HEK293T (cell line): ENCODE results near the gene FKBP5.

Experiments
- CTCF ChIA-PET: fragments of 350-600 bp; formaldehyde crosslinking; extraction: SDS; loops from one replicate; lab custom pipeline; 2021; ENCODE audit warnings: antibody characterized with exemption, inconsistent platforms; lab: Yijun Ruan, JAX
- POLR2A ChIA-PET: fragments of 350-600 bp; formaldehyde crosslinking; extraction: SDS; loops from one replicate; lab custom pipeline; 2020; ENCODE audit warnings: antibody characterized with exemption, inconsistent platforms; lab: Yijun Ruan, JAX
- DNase-seq: peaks from one replicate; pipeline ENCODE4 v3.0.0; 2012; ENCODE audit warnings: mixed read lengths; ENCODE audit errors: extremely low spot score
- ARNT ChIP-seq: fragments of 450-650 bp; IDR thresholded peaks from 2 replicates; pipeline ENCODE4 v1.6.1; 2017; ENCODE audit warnings: mild to moderate bottlenecking
- BHLHE40 ChIP-seq: fragments of 450-650 bp; IDR thresholded peaks from 2 replicates; pipeline ENCODE4 v1.6.1; 2016; ENCODE audit warnings: mild to moderate bottlenecking, moderate library complexity, borderline replicate concordance
- CTBP1 ChIP-seq: fragments of 450-650 bp; IDR thresholded peaks from 2 replicates; pipeline ENCODE4 v1.6.1; 2016; ENCODE audit warnings: borderline replicate concordance
- ELF4 ChIP-seq: fragments of 450-650 bp; IDR thresholded peaks from 2 replicates; pipeline ENCODE4 v1.6.1; 2017; ENCODE audit warnings: antibody characterized with exemption
- FOXA1 ChIP-seq: fragments of 450-650 bp; IDR thresholded peaks from 2 replicates; pipeline ENCODE4 v1.6.1; 2016; ENCODE audit warnings: mild to moderate bottlenecking
- FOXK2 ChIP-seq: fragments of 450-650 bp; IDR thresholded peaks from 2 replicates; pipeline ENCODE4 v1.6.1; 2016; ENCODE audit warnings: mild to moderate bottlenecking
- FOXM1 ChIP-seq: fragments of 450-650 bp; IDR thresholded peaks from 2 replicates; pipeline ENCODE4 v1.6.1; 2017; ENCODE audit warnings: mild to moderate bottlenecking, borderline replicate concordance
- HDGF ChIP-seq: fragments of 450-650 bp; IDR thresholded peaks from 2 replicates; pipeline ENCODE4 v1.6.1; 2017; ENCODE audit warnings: antibody characterized with exemption, borderline replicate concordance
- L3MBTL2 ChIP-seq: fragments of 450-650 bp; conservative IDR thresholded peaks from 2 replicates; pipeline ENCODE4 v1.6.1; 2016; ENCODE audit warnings: mild to moderate bottlenecking
- LEF1 ChIP-seq: fragments of 450-650 bp; IDR thresholded peaks from 2 replicates; pipeline ENCODE4 v1.6.1; 2017; ENCODE audit warnings: mild to moderate bottlenecking, borderline replicate concordance
- NFRKB ChIP-seq: fragments of 450-650 bp; IDR thresholded peaks from 2 replicates; pipeline ENCODE4 v1.6.1; 2016; ENCODE audit warnings: mild to moderate bottlenecking, moderate library complexity
- PKNOX1 ChIP-seq: fragments of 450-650 bp; IDR thresholded peaks from 2 replicates; pipeline ENCODE4 v1.6.1; 2016
- SP1 ChIP-seq: fragments of 450-650 bp; IDR thresholded peaks from 2 replicates; pipeline ENCODE4 v1.6.1; 2017
- SUZ12 ChIP-seq: fragments of 450-650 bp; IDR thresholded peaks from 2 replicates; pipeline ENCODE4 v1.6.1; 2016; ENCODE audit warnings: mild to moderate bottlenecking
- TARDBP ChIP-seq: fragments of 450-650 bp; IDR thresholded peaks from 2 replicates; pipeline ENCODE4 v1.6.1; 2016
- ZNF384 ChIP-seq: fragments of 450-650 bp; IDR thresholded peaks from 2 replicates; pipeline ENCODE4 v1.6.1; 2016

Gene FKBP5

GRCh38 chr6:35642471-35643161, 46.1 kb downstream of the FKBP5 start:
- no peak for DNase-seq
- CTCF ChIA-PET, result interaction anchor here (0.9 to 1.7 kb wide), 2 partner anchors 91 to 94 kb away, joined by 4 read pairs; partner anchors contain the start of gene ARMC12
- POLR2A ChIA-PET, result interaction anchor here (1.1 kb wide), 1 partner anchor 85 kb away, joined by 3 read pairs; no protein-coding TSS in a partner anchor
- TF ChIP-seq BHLHE40, result no peak
- TF ChIP-seq SP1, result no peak
- no peak for TF ChIP-seq HDGF
- no peak for TF ChIP-seq FOXK2
- TF ChIP-seq SUZ12, result no peak
- TF ChIP-seq TARDBP, result no peak
- TF ChIP-seq FOXM1, result no peak
- no peak for TF ChIP-seq L3MBTL2
- no peak for TF ChIP-seq ZNF384
- TF ChIP-seq NFRKB, result no peak
- TF ChIP-seq ARNT, result no peak
- TF ChIP-seq PKNOX1, result no peak
- no peak for TF ChIP-seq FOXA1

DNA sequence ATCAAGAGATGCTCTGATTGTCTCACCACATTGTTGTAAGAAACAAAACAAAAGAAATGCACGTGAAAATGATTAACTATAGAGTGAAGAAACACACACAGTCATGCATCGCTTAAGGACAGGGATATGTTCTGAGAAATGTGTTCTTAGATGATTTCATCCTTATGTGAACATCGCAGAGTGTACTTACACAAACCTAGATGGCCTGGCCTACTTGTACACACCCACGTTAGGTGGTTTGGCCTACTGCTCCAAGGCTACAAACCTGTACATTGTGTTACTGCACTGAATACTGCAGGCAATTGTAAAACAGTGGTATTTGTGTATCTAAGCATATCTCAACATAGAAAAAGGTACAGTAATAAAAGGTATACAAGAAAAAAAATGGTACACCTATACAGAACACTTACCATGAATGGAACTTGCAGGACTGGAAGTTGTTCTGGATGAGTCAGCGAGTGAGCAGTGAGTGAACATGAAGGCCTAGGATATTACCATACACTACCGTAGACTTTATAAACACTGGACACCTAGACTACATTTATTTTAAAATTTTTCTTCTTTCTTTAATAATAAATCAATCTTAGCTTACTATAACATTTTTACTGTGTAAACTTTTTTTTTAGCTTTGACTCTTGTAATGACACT, 48.6 kb downstream of the FKBP5 start:
- DNase-seq, result no peak
- CTCF ChIA-PET, result interaction anchor here (0.9 to 1.2 kb wide), 2 partner anchors 40 to 96 kb away, joined by 3 to 5 read pairs; no protein-coding TSS in a partner anchor
- no peak for TF ChIP-seq L3MBTL2
- no peak for TF ChIP-seq FOXK2
- TF ChIP-seq ARNT, result no peak
- TF ChIP-seq SP1, result no peak
- TF ChIP-seq HDGF, result no peak
- no peak for TF ChIP-seq ZNF384
- no peak for TF ChIP-seq PKNOX1
- TF ChIP-seq LEF1, result no peak
- POLR2A ChIA-PET, result no interaction called here

- CTCF ChIA-PET, result interaction anchor here (0.6 to 0.7 kb wide), 2 partner anchors 54 to 136 kb away, joined by 3 to 4 read pairs; no protein-coding TSS in a partner anchor
- no peak for TF ChIP-seq ELF4
- TF ChIP-seq BHLHE40, result no peak
- no peak for TF ChIP-seq FOXA1
- TF ChIP-seq CTBP1, result no peak
- TF ChIP-seq SP1, result no peak
- TF ChIP-seq FOXK2, result no peak
- no peak for TF ChIP-seq PKNOX1
- TF ChIP-seq ARNT, result no peak
- no peak for TF ChIP-seq FOXM1
- no peak for TF ChIP-seq LEF1
- TF ChIP-seq SUZ12, result no peak
- TF ChIP-seq TARDBP, result no peak
- no peak for TF ChIP-seq L3MBTL2
- no peak for TF ChIP-seq HDGF
- no peak for TF ChIP-seq NFRKB
- no peak for TF ChIP-seq ZNF384
- no peak for DNase-seq
- POLR2A ChIA-PET, result no interaction called here
These were observed 50.0 kb downstream of the FKBP5 start for GRCh38 chr6:35638679-35639078.

- TF ChIP-seq NFRKB, result no peak
- no peak for TF ChIP-seq BHLHE40
- TF ChIP-seq PKNOX1, result no peak
- TF ChIP-seq LEF1, result no peak
- no peak for TF ChIP-seq ELF4
- TF ChIP-seq CTBP1, result no peak
- no peak for TF ChIP-seq L3MBTL2
- TF ChIP-seq ZNF384, result no peak
- ChIA-PET CTCF (interaction anchor here (0.6 kb wide), 1 partner anchor 55 kb away, joined by 4 read pairs; no protein-coding TSS in a partner anchor), POLR2A (no interaction called here)
- DNase-seq, result no peak
These were observed 50.8 kb downstream of the FKBP5 start for GRCh38 chr6:35637911-35638310.

DNA sequence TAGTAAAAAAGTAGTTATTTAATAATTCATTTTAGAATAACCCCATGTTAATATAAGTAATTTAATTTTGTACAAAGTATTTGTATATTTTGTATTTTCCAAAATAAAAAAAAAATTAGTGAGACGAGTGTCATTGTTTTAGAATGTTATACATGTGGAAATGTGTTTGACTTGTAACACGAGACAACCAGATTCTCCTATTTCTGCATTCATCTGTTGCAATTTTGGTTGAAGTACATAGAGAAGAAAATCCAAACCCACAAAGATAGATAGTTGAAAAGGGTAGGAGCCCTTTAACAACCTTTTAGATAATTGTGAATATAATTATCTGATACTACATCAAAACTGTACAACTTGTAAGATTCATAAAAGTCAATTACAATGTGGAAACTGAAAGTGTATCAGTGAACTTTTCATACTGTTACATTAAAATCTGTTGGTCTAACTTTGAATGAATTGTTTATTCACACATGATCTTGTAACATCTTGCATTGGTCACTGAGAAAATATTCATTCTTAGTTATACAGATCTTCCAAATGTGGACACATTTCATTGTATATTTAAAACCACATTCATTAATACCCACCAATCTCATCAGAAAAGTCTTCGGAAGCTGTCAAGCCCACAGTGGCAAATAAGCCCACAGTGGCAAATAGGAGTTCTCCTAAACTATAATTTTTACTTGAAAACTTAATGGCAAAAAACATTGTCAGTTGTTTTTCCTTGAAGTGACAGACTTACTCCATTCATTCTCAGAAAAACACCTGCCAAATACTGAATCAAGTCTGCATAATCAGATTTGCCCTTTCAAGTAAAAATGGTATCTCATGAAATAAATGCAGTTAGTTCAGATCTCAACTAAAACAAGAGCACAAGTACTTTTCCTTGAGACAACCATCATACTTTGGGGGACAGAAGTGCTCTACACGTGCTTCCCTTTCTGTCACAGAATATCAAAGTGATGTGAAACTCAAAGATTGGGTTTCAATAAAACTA, 52.8 kb downstream of the FKBP5 start:
- ChIA-PET POLR2A (no interaction called here), CTCF (no interaction called here)
- TF ChIP-seq TARDBP, result no peak
- TF ChIP-seq FOXA1, result no peak
- TF ChIP-seq SP1, result no peak
- no peak for TF ChIP-seq FOXK2
- no peak for TF ChIP-seq ARNT
- no peak for TF ChIP-seq HDGF
- no peak for TF ChIP-seq PKNOX1
- TF ChIP-seq ZNF384, result no peak
- TF ChIP-seq L3MBTL2, result no peak
- no peak for TF ChIP-seq CTBP1
- no peak for TF ChIP-seq BHLHE40
- no peak for DNase-seq
